CD4-positive, alpha-beta memory T cell (primary cell): ENCODE measurements around the gene GNL2. TPM values are rescaled to one million over a fixed set of nuclear protein-coding genes. Genes with fewer than 3 reads are reported as not detected.
A peak's percentile ranks its signal among the peaks of the same experiment; 100 is the strongest.

Experiments
- CTCF ChIA-PET: fragments of 350-600 bp; sonication (Branson Sonifier 250); formaldehyde crosslinking; loops from one replicate; lab custom pipeline; 2021; ENCODE audit warnings: inconsistent platforms; ENCODE audit not compliant: partially characterized antibody; lab: Charles Lee
- POLR2A ChIA-PET: fragments of 350-600 bp; sonication (Branson Sonifier 250); formaldehyde crosslinking; loops from one replicate; lab custom pipeline; 2021; ENCODE audit not compliant: partially characterized antibody; lab: Charles Lee
- DNase-seq, 5 donors: peaks; one replicate each; pipeline versions ENCODE4 v3.0.0 to v3.0.0-alpha.2; 2020 to 2022; ENCODE audit warnings: mixed read lengths in 1 of 5
- H3K27ac ChIP-seq: one replicate; pipeline ENCODE4 v1.7.0; 2013; ENCODE audit warnings: low read depth, low read length
- H3K27me3 ChIP-seq: 2 replicates; pipeline ENCODE4 v1.7.0; 2013; ENCODE audit warnings: mild to moderate bottlenecking, low read length, moderate library complexity; ENCODE audit not compliant: insufficient read depth
- H3K36me3 ChIP-seq: 2 replicates; pipeline ENCODE4 v1.7.0; 2013; ENCODE audit warnings: mild to moderate bottlenecking, low read length, moderate library complexity; ENCODE audit not compliant: insufficient read depth
- H3K4me1 ChIP-seq: 2 replicates; pipeline ENCODE4 v1.7.0; 2013; ENCODE audit warnings: mild to moderate bottlenecking, low read length, moderate library complexity; ENCODE audit not compliant: insufficient read depth
- H3K4me3 ChIP-seq, 2 donors: one replicate each; pipeline ENCODE4 v1.7.0; 2013; ENCODE audit warnings: low read length in 2 of 2, mild to moderate bottlenecking in 1 of 2
- H3K9me3 ChIP-seq, 2 donors: one replicate each; pipeline ENCODE4 v1.7.0; 2013; ENCODE audit warnings: low read length in 2 of 2, control low read depth in 1 of 2; ENCODE audit not compliant: control insufficient read depth in 1 of 2
- H3K27ac Mint-ChIP-seq, 7 donors: one replicate each; pipeline ENCODE4 v1.8.0; 2020 to 2021; ENCODE audit warnings: mixed read lengths in 7 of 7, mild to moderate bottlenecking in 6 of 7, inconsistent platforms in 3 of 7, moderate library complexity in 3 of 7
- H3K27me3 Mint-ChIP-seq, 2 donors: one replicate each; pipeline ENCODE4 v1.8.0; 2020 to 2021; ENCODE audit warnings: mixed read lengths in 2 of 2
- H3K36me3 Mint-ChIP-seq, 2 donors: one replicate each; pipeline ENCODE4 v1.8.0; 2020 to 2021; ENCODE audit warnings: mixed read lengths in 2 of 2, inconsistent platforms in 1 of 2, mild to moderate bottlenecking in 1 of 2
- H3K4me1 Mint-ChIP-seq, 4 donors: one replicate each; pipeline ENCODE4 v1.8.0; 2020 to 2021; ENCODE audit warnings: mixed read lengths in 4 of 4, mild to moderate bottlenecking in 1 of 4
- H3K4me3 Mint-ChIP-seq, 8 donors: one replicate each; pipeline ENCODE4 v1.8.0; 2020 to 2021; ENCODE audit warnings: mixed read lengths in 8 of 8, mild to moderate bottlenecking in 7 of 8, moderate library complexity in 6 of 8, inconsistent platforms in 3 of 8
- H3K9me3 Mint-ChIP-seq, 8 donors: one replicate each; pipeline ENCODE4 v1.8.0; 2020 to 2021; ENCODE audit warnings: mixed read lengths in 8 of 8, mild to moderate bottlenecking in 5 of 8, inconsistent platforms in 3 of 8, moderate library complexity in 1 of 8
- intact Hi-C: fragments of 100-400 bp; cut with micrococcal nuclease; formaldehyde crosslinking; loops from one replicate; pipeline ENCODE4 v1.15.1; 2023
- polyA plus RNA-seq, 2 donors: library from polyadenylated mRNA; unstranded; fragments of 300-500 nt; fragmentation: Illumina TruSeq; gene quantifications; one replicate each; pipeline ENCODE4 v1.2.3, GENCODE V29; 2021
- total RNA-seq, 2 experiments: library from RNA; stranded (reverse); gene quantifications; one replicate each; pipeline ENCODE4 v1.2.3, GENCODE V29; 2021

Gene GNL2
- total and polyA plus RNA-seq, 4 experiments from 2014 or later = 33.6 to 56.3 (median 35.5) TPM

- Histone ChIP-seq H3K27ac (no peak overlapping the region), H3K4me1 (no peaks in the 10 kb centered on the region), H3K36me3 (peaks cover 92% of the 10 kb centered on the region), H3K27me3 (no peaks in the 10 kb centered on the region), H3K9me3 (no peaks in the 10 kb centered on the region), H3K4me3 (no peak overlapping the region)
- Mint-ChIP-seq H3K4me1 (no peaks in the 10 kb centered on the region), H3K4me3 (no peak overlapping the region), H3K27me3 (no peaks in the 10 kb centered on the region), H3K9me3 (no peaks in the 10 kb centered on the region), H3K36me3 (peaks cover 74 to 93% of the 10 kb centered on the region in 2 donors), H3K27ac (peak overlapping the region in 2 of 7 donors; percentile 45 to 57)
- ChIA-PET POLR2A (no interaction called here), CTCF (no interaction called here)
- intact Hi-C loops = no loop called here
- DNase-seq = no peak
Measured at GRCh38 chr1:37570528-37571334, 25.0 kb downstream of the GNL2 start.

GRCh38 chr1:37567023-37567422, 28.7 kb downstream of the GNL2 start:
- ChIA-PET CTCF (no interaction called here), POLR2A (interaction anchor here (1.1 kb wide), 1 partner anchor 52 kb away, joined by 3 read pairs; no protein-coding TSS in a partner anchor)
- H3K27me3 Mint-ChIP-seq = no peaks in the 10 kb centered on the region
- Histone ChIP-seq H3K9me3 (no peaks in the 10 kb centered on the region), H3K36me3 (peaks cover 62% of the 10 kb centered on the region), H3K27me3 (no peaks in the 10 kb centered on the region), H3K4me3 (no peak overlapping the region), H3K27ac (no peak overlapping the region), H3K4me1 (no peaks in the 10 kb centered on the region)
- intact Hi-C loops = no loop called here
- no peak overlapping the region for H3K4me3 Mint-ChIP-seq
- no peaks in the 10 kb centered on the region for H3K4me1 Mint-ChIP-seq
- no peaks in the 10 kb centered on the region for H3K9me3 Mint-ChIP-seq
- peaks cover 57 to 77% of the 10 kb centered on the region in 2 donors for H3K36me3 Mint-ChIP-seq
- no peak for DNase-seq
- H3K27ac Mint-ChIP-seq = peak overlapping the region in 2 of 7 donors; percentile 24 to 63

GRCh38 chr1:37564892-37565291, 30.8 kb downstream of the GNL2 start:
- H3K4me1 ChIP-seq = no peaks in the 10 kb centered on the region
- H3K4me3 Mint-ChIP-seq = no peak overlapping the region
- H3K36me3 ChIP-seq = peaks cover 46% of the 10 kb centered on the region
- H3K27ac ChIP-seq = no peak overlapping the region
- no peak for DNase-seq
- H3K4me3 ChIP-seq = no peak overlapping the region
- H3K9me3 ChIP-seq = no peaks in the 10 kb centered on the region
- POLR2A ChIA-PET = no interaction called here
- H3K27ac Mint-ChIP-seq = peak overlapping the region in 2 of 7 donors; percentile 3 to 48
- H3K9me3 Mint-ChIP-seq = no peaks in the 10 kb centered on the region
- H3K4me1 Mint-ChIP-seq = no peaks in the 10 kb centered on the region
- H3K36me3 Mint-ChIP-seq = peaks cover 39 to 60% of the 10 kb centered on the region in 2 donors
- no peaks in the 10 kb centered on the region for H3K27me3 ChIP-seq
- CTCF ChIA-PET = interaction anchor here (1.1 to 1.3 kb wide), 4 partner anchors 10 to 40 kb away, joined by 3 to 4 read pairs (median 4); partner anchors contain the start of gene SNIP1
- intact Hi-C loops = no loop called here
- H3K27me3 Mint-ChIP-seq = no peaks in the 10 kb centered on the region

GRCh38 chr1:37562984-37563383, 32.8 kb downstream of the GNL2 start:
- Mint-ChIP-seq H3K36me3 (peaks cover 24 to 41% of the 10 kb centered on the region in 2 donors), H3K4me1 (peaks cover 0 to 1% (median 0%) of the 10 kb centered on the region in 4 donors), H3K27ac (no peak overlapping the region), H3K4me3 (no peak overlapping the region), H3K27me3 (no peaks in the 10 kb centered on the region), H3K9me3 (no peaks in the 10 kb centered on the region)
- no peak overlapping the region for H3K4me3 ChIP-seq
- intact Hi-C loops = no loop called here
- H3K27ac ChIP-seq = no peak overlapping the region
- H3K9me3 ChIP-seq = no peaks in the 10 kb centered on the region
- no peak for DNase-seq
- H3K27me3 ChIP-seq = no peaks in the 10 kb centered on the region
- ChIA-PET POLR2A (no interaction called here), CTCF (interaction anchor here (1.5 to 1.9 kb wide), 2 partner anchors 19 to 118 kb away, joined by 3 to 9 read pairs; no protein-coding TSS in a partner anchor)
- peaks cover 27% of the 10 kb centered on the region for H3K36me3 ChIP-seq
- no peaks in the 10 kb centered on the region for H3K4me1 ChIP-seq

GRCh38 chr1:37561133-37562132, 34.3 kb downstream of the GNL2 start:
- Mint-ChIP-seq H3K4me1 (peaks cover 0 to 1% (median 0%) of the 10 kb centered on the region in 4 donors), H3K27ac (peak overlapping the region in 3 of 7 donors; percentile 23 to 82 (median 81)), H3K4me3 (no peak overlapping the region), H3K27me3 (no peaks in the 10 kb centered on the region), H3K36me3 (peaks cover 12 to 25% of the 10 kb centered on the region in 2 donors), H3K9me3 (no peaks in the 10 kb centered on the region)
- H3K4me1 ChIP-seq = no peaks in the 10 kb centered on the region
- ChIA-PET CTCF (interaction anchor here (0.6 to 1.9 kb wide), 3 partner anchors 20 to 120 kb away, joined by 3 to 9 read pairs (median 3); no protein-coding TSS in a partner anchor), POLR2A (no interaction called here)
- peak in 4 of 5 donors; percentile 16 to 36 (median 24) for DNase-seq
- H3K9me3 ChIP-seq = no peaks in the 10 kb centered on the region
- H3K4me3 ChIP-seq = no peak overlapping the region
- intact Hi-C loops = loop anchor here (1.0 kb wide), 1 partner anchor 121 kb away; no protein-coding TSS in a partner anchor
- peaks cover 11% of the 10 kb centered on the region for H3K36me3 ChIP-seq
- H3K27ac ChIP-seq = no peak overlapping the region
- H3K27me3 ChIP-seq = no peaks in the 10 kb centered on the region

GRCh38 chr1:37560401-37561132, 35.2 kb downstream of the GNL2 start:
- Histone ChIP-seq H3K36me3 (peaks cover 3% of the 10 kb centered on the region), H3K4me3 (no peak overlapping the region), H3K9me3 (no peaks in the 10 kb centered on the region), H3K27ac (no peak overlapping the region), H3K4me1 (no peaks in the 10 kb centered on the region), H3K27me3 (no peaks in the 10 kb centered on the region)
- DNase-seq = no peak
- peaks cover 9 to 17% of the 10 kb centered on the region in 2 donors for H3K36me3 Mint-ChIP-seq
- no peak overlapping the region for H3K4me3 Mint-ChIP-seq
- intact Hi-C loops = loop anchor here (1.0 kb wide), 1 partner anchor 122 kb away; no protein-coding TSS in a partner anchor
- H3K4me1 Mint-ChIP-seq = peaks cover 0 to 1% (median 0%) of the 10 kb centered on the region in 4 donors
- H3K9me3 Mint-ChIP-seq = no peaks in the 10 kb centered on the region
- H3K27ac Mint-ChIP-seq = no peak overlapping the region
- CTCF ChIA-PET = interaction anchor here (0.6 kb wide), 1 partner anchor 20 kb away, joined by 3 read pairs; no protein-coding TSS in a partner anchor
- POLR2A ChIA-PET = no interaction called here
- no peaks in the 10 kb centered on the region for H3K27me3 Mint-ChIP-seq
